Stomach (tissue), 4 donors: ENCODE measurements around the gene FBXL4.

Source experiments
- POLR2A ChIP-seq, 4 donors: fragments of 450-650 bp; IDR thresholded peaks; one replicate each; pipeline ENCODE4 v1.6.1; 2016; ENCODE audit warnings: antibody characterized with exemption in 4 of 4, control low read depth in 2 of 4, mild to moderate bottlenecking in 1 of 4, moderate library complexity in 1 of 4
- TF ChIP-seq, protein P1 (sequence below), 7 experiments: fragments of 450-650 bp in 4 of 7; fragments of 200-600 bp in 3 of 7; sonication (generic) in 3 of 7; IDR thresholded peaks; one replicate each; pipeline ENCODE4 v1.5.1; 2016 to 2019; ENCODE audit warnings: antibody characterized with exemption in 7 of 7, control low read depth in 2 of 7, mild to moderate bottlenecking in 1 of 7

DNA sequence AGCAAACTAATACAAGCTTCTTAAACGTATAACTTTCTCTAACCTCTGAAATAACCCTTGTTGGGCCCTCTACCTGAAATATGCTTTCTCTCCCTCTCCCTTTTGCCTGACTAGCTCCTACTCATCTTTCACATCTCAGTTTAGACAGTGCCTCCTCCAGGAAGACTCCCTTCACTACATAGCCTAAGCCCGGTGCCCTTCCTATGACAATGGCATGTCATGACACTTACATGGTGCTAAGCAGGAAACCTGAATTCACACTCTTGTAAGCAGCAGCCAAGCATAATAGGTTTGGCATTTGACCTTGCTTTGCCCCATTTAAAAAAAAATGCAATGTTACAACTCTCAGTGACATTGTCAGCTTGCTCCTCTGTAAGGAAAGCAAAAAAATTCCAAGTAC, 33.1 kb upstream of the FBXL4 start:
- TF ChIP-seq POLR2A (IDR thresholded peaks at IDR 0.05): no peak
- TF ChIP-seq, protein P1, sequence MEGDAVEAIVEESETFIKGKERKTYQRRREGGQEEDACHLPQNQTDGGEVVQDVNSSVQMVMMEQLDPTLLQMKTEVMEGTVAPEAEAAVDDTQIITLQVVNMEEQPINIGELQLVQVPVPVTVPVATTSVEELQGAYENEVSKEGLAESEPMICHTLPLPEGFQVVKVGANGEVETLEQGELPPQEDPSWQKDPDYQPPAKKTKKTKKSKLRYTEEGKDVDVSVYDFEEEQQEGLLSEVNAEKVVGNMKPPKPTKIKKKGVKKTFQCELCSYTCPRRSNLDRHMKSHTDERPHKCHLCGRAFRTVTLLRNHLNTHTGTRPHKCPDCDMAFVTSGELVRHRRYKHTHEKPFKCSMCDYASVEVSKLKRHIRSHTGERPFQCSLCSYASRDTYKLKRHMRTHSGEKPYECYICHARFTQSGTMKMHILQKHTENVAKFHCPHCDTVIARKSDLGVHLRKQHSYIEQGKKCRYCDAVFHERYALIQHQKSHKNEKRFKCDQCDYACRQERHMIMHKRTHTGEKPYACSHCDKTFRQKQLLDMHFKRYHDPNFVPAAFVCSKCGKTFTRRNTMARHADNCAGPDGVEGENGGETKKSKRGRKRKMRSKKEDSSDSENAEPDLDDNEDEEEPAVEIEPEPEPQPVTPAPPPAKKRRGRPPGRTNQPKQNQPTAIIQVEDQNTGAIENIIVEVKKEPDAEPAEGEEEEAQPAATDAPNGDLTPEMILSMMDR (IDR thresholded peaks at IDR 0.05): no peak
